Myocyte (in vitro differentiated cells): Measurements from ENCODE around the gene ZFAND6. TPM values are rescaled to one million over a fixed set of nuclear protein-coding genes. Genes with fewer than 3 reads are reported as not detected.

Source experiments
- DNase-seq: peaks from one replicate; pipeline ENCODE4 v3.0.0-alpha.2; 2012; ENCODE audit warnings: low read depth
- total RNA-seq: library from RNA; depleted of rRNA; stranded (reverse); fragments of >200 nt; gene quantifications from 2 replicates; pipeline ENCODE4 v1.2.3, GENCODE V29; 2014

The ZFAND6 gene
- total RNA-seq, 1 donor from 2014 or later: 264 TPM

GRCh38 chr15:80167936-80168335 is 108.5 kb downstream of the ZFAND6 start:
- DNase-seq: no peak

GRCh38 chr15:80168421-80168820 is 108.9 kb downstream of the ZFAND6 start:
- DNase-seq: no peak

GRCh38 chr15:80169768-80170357 is 110.4 kb downstream of the ZFAND6 start:
- DNase-seq: no peak

- DNase-seq: no peak
Observed at GRCh38 chr15:80170596-80170995, 111.1 kb downstream of the ZFAND6 start.

- no peak for DNase-seq
Observed at GRCh38 chr15:80171787-80172186, 112.3 kb downstream of the ZFAND6 start.

GRCh38 chr15:80172401-80172800 is 112.9 kb downstream of the ZFAND6 start:
- no peak for DNase-seq

- DNase-seq: peak; percentile 50
Observed at GRCh38 chr15:80173022-80173759, 113.7 kb downstream of the ZFAND6 start.

GRCh38 chr15:80174017-80174746 is 114.7 kb downstream of the ZFAND6 start:
- DNase-seq: peak; percentile 61

- no peak for DNase-seq
Observed at GRCh38 chr15:80175436-80175835, 116.0 kb downstream of the ZFAND6 start.

GRCh38 chr15:80176443-80176842 is 117.0 kb downstream of the ZFAND6 start:
- DNase-seq: no peak

- DNase-seq: no peak
Observed at GRCh38 chr15:80177156-80177555, 117.7 kb downstream of the ZFAND6 start.

- peak; percentile 71 for DNase-seq
Observed at GRCh38 chr15:80179025-80179759, 119.7 kb downstream of the ZFAND6 start.

- DNase-seq: peak; percentile 28
Observed at GRCh38 chr15:80179935-80180334, 120.5 kb downstream of the ZFAND6 start.

GRCh38 chr15:80180468-80180867 is 121.0 kb downstream of the ZFAND6 start:
- no peak for DNase-seq

GRCh38 chr15:80180986-80181385 is 121.5 kb downstream of the ZFAND6 start:
- no peak for DNase-seq

- DNase-seq: peak; percentile 92
Observed at GRCh38 chr15:80182611-80183261, 123.3 kb downstream of the ZFAND6 start.

GRCh38 chr15:80183306-80183705 is 123.8 kb downstream of the ZFAND6 start:
- peak; percentile 31 for DNase-seq

- peak; percentile 67 for DNase-seq
Observed at GRCh38 chr15:80183886-80184285, 124.4 kb downstream of the ZFAND6 start.

GRCh38 chr15:80184554-80184953 is 125.1 kb downstream of the ZFAND6 start:
- no peak for DNase-seq

GRCh38 chr15:80185152-80185551 is 125.7 kb downstream of the ZFAND6 start:
- no peak for DNase-seq

- DNase-seq: no peak
Observed at GRCh38 chr15:80186066-80186465, 126.6 kb downstream of the ZFAND6 start.
